Lower leg skin (tissue), 4 donors: ENCODE data around the gene PAQR4. TPM values are rescaled to one million over a fixed set of nuclear protein-coding genes. Genes with fewer than 3 reads are reported as not detected.

ENCODE experiments used
- DNase-seq, 2 donors: peaks; one replicate each; pipeline ENCODE4 v3.0.0-alpha.2; 2019; ENCODE audit warnings: low spot score in 2 of 2
- H3K4me3 ChIP-seq: fragments of 200-600 bp; sonication (generic); 2 replicates; pipeline ENCODE4 v1.5.1; 2017; ENCODE audit warnings: mild to moderate bottlenecking, low read depth; ENCODE audit not compliant: poor library complexity, severe bottlenecking
- CTCF ChIP-seq, 3 donors: fragments of 450-650 bp; IDR thresholded peaks; one replicate each; pipeline ENCODE4 v1.5.1; 2016; ENCODE audit warnings: antibody characterized with exemption in 3 of 3, mild to moderate bottlenecking in 3 of 3, moderate library complexity in 2 of 3
- POLR2A ChIP-seq, 2 donors: fragments of 450-650 bp; IDR thresholded peaks; one replicate each; pipeline ENCODE4 v1.6.1; 2016 to 2017; ENCODE audit warnings: antibody characterized with exemption in 2 of 2, mild to moderate bottlenecking in 1 of 2, moderate library complexity in 1 of 2
- WGBS, 2 donors: methylation state at CpG; one replicate each; pipeline ENCODE4 v1.1.5; 2018; 5-methylcytosine and 5-hydroxymethylcytosine counted together
- intact Hi-C: fragments of 100-400 bp; cut with DNase I; formaldehyde crosslinking; loops from one replicate; pipeline ENCODE4 v1.15.0; 2023; ENCODE audit warnings: low total_unique reads
- total RNA-seq, 4 donors: library from RNA; depleted of rRNA; stranded (reverse); fragments of >200 nt; gene quantifications; one replicate each; pipeline ENCODE4 v1.1.0, GENCODE V29; 2016

Gene PAQR4
- total RNA-seq, 4 donors from 2014 or later: 6.2 to 17.9 (median 10.6) TPM

GRCh38 chr16:2933136-2933535 lies 36.0 kb upstream of the PAQR4 start:
- TF ChIP-seq POLR2A (IDR thresholded peaks at IDR 0.05) (no peak), CTCF (IDR thresholded peaks at IDR 0.05) (no peak)
- no peak overlapping the region for H3K4me3 ChIP-seq
- intact Hi-C loops: no loop called here
- no peak for DNase-seq
- WGBS, 2 donors: 91% methylated on average over 24 to 30 of the region's 30 CpGs

GRCh38 chr16:2933701-2934100 lies 35.4 kb upstream of the PAQR4 start:
- no peak for DNase-seq
- WGBS, 2 donors: 85 to 90% methylated on average over 16 to 22 of the region's 22 CpGs
- TF ChIP-seq CTCF (IDR thresholded peaks at IDR 0.05) (no peak), POLR2A (IDR thresholded peaks at IDR 0.05) (no peak)
- no peak overlapping the region for H3K4me3 ChIP-seq
- intact Hi-C loops: no loop called here

GRCh38 chr16:2934450-2934849 lies 34.7 kb upstream of the PAQR4 start:
- 80 to 87% methylated on average over 15 of the region's 15 CpGs for WGBS, 2 donors
- TF ChIP-seq CTCF (IDR thresholded peaks at IDR 0.05) (no peak), POLR2A (IDR thresholded peaks at IDR 0.05) (no peak)
- H3K4me3 ChIP-seq: no peak overlapping the region
- no peak for DNase-seq
- intact Hi-C loops: no loop called here

- no peak overlapping the region for H3K4me3 ChIP-seq
- no peak for DNase-seq
- TF ChIP-seq CTCF (IDR thresholded peaks at IDR 0.05) (no peak), POLR2A (IDR thresholded peaks at IDR 0.05) (no peak)
- intact Hi-C loops: no loop called here
- WGBS, 2 donors: 83 to 86% methylated on average over 14 to 21 of the region's 22 CpGs
Measured at GRCh38 chr16:2936436-2937011, 32.6 kb upstream of the PAQR4 start.

- no peak overlapping the region for H3K4me3 ChIP-seq
- no peak for DNase-seq
- TF ChIP-seq CTCF (IDR thresholded peaks at IDR 0.05) (no peak), POLR2A (IDR thresholded peaks at IDR 0.05) (no peak)
- intact Hi-C loops: no loop called here
- 84 to 91% methylated on average over 6 to 23 of the region's 24 CpGs for WGBS, 2 donors
Measured at GRCh38 chr16:2937170-2937569, 32.0 kb upstream of the PAQR4 start.

- intact Hi-C loops: no loop called here
- WGBS, 2 donors: 86 to 94% methylated on average over 11 of the region's 12 CpGs
- H3K4me3 ChIP-seq: no peak overlapping the region
- DNase-seq: no peak
- no peak for TF ChIP-seq POLR2A (IDR thresholded peaks at IDR 0.05)
- TF ChIP-seq CTCF (IDR thresholded peaks at IDR 0.05): no peak
Measured at GRCh38 chr16:2938206-2938605, 30.9 kb upstream of the PAQR4 start.
